GM21717 (cell line): ENCODE results near the gene ILF3.
"Not testable (repeated sequence)": the region's sequence is repeated elsewhere in the genome, so short reads cannot be mapped to it uniquely, and the experiment has no call there.

Experiments
- ATAC-seq: cut with Tn5 transposase; IDR thresholded peaks from one replicate; pipeline ENCODE4 v1.9.1; 2021; ENCODE audit warnings: mild to moderate bottlenecking, moderate library complexity; ENCODE audit not compliant: unreplicated experiment

ILF3 gene

DNA sequence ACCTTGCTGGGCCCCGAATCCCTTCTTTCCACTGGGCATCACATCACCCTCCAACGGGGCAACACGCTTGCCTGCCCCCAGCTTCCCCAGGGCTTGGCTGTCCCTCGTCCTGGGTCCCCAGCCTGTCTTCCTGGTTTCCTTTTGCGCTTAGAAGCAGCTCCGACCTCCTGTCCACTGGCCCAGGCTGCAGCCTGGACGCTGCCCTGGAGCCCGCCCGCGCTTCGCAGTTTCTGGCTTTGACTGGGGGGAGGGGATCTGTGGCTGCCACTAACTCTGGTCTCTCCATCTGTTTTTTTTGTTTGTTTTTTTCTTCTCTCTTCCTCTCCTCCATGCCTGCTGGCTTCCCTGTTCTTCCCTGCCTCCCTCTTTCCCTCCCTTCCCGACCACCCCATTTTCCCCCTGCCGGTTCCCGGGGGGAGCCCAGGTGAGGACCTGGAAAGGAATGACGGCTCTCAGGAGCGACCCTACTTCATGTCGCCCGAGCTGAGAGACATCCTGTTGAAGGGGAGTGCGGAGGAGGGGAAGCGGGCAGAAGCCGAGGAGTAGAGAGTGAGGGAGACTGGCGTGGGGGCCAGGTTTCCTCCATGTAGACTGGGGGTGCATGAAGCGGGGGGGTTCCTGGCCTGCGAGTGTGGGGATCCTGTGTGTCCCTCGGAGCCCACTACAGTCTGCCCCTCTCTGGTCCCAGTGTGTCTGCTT lies 11.5 kb upstream of the ILF3 start:
- ATAC-seq: no peak

DNA sequence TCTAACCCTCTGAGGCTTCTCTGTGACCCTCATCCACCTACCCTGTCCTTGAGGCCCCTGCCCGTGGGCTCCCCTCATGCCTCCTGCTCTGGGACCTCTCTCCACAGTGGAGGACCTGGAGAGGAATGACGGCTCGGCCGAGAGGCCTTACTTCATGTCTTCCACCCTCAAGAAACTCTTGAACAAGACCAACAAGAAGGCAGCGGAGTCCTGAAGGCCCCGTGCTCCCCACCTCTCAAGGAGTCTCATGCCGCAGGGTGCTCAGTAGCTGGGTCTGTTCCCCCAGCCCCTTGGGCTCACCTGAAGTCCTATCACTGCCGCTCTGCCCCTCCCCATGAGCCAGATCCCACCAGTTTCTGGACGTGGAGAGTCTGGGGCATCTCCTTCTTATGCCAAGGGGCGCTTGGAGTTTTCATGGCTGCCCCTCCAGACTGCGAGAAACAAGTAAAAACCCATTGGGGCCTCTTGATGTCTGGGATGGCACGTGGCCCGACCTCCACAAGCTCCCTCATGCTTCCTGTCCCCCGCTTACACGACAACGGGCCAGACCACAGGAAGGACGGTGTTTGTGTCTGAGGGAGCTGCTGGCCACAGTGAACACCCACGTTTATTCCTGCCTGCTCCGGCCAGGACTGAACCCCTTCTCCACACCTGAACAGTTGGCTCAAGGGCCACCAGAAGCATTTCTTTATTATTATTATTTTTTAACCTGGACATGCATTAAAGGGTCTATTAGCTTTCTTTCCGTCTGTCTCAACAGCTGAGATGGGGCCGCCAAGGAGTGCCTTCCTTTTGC lies 10.8 kb upstream of the ILF3 start:
- ATAC-seq: no peak

DNA sequence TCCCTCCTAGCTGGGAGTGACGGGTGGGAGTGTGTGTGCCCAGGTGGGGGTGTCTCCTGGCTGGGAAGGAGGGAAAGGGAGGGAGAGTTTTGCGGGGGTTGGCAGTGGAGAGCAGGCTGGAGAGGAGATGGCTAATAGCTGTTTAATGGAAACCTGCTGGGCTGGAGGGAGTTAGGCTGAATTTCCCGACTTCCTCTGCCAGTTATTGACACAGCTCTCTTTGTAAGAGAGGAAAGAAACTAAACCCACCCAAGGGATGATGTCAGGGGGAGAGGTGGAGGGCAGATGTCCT lies 10.2 kb upstream of the ILF3 start:
- ATAC-seq: no peak

DNA sequence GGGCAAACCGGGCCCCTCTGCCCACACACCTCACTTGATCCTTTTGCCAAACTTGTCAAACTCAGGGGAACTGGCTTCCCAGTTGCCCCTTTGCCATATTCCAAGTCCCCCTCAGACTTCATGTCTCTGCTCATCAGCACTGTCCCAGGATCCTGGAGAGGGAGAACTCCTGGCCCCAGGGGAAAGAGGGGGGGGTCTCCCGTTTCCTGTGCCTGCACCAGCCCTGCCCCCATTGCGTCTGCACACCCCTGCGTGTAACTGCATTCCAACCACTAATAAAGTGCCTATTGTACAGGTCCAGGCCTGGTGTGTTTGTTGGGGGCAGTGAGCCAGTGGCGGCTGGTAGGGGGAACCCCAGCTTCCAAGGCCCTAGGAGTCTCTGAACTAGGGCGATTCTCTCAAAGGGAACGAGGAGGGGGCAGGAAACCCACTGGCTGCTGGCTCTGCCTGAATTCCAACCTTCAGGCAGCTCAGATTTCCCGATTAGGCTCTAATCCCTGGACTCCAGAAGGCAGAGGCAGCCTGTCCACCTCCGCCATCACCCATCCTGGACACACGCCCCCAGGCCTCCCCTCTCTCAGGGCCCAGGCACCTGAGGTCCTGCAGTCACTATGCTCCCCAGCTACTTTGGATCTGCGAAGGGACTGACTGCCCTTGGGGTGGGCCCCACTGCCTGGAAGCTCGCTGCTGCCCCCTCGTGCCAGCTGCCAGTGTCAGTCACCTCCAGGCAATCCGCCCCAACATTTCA lies 9.7 kb upstream of the ILF3 start:
- no peak for ATAC-seq

DNA sequence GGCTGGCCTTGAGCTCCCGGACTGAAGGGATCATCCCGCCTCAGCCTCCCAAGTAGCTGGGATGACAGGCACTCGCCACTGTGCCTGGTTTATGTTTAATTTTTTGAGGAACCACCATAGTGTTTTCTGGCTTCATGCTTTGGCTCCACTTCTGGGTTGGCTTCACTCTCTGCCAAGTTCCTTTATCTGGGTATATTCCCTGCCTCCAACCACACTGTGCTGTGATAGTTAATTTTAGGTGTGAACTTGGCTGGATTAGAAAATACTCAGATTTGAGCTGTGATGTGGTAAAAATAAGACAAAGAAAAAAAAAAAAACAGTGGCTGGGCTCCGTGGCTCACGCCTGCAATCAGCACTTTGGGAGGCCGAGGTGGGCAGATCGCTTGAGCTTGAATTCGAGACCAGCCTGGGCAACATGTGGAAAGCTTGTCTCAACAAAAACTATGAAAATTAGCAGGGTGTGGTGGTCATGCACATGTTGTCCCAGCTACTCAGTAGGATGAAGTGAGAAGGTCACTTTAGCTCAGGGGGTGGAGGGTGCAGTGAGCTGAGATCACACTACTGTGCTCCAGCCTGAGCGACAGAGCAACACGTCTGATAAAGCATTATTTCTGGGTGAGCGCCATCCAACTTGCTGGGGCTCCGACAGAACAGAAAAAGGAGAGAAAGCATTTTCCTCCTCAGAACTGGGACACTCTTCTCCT lies 7.5 kb upstream of the ILF3 start:
- ATAC-seq: no peak

DNA sequence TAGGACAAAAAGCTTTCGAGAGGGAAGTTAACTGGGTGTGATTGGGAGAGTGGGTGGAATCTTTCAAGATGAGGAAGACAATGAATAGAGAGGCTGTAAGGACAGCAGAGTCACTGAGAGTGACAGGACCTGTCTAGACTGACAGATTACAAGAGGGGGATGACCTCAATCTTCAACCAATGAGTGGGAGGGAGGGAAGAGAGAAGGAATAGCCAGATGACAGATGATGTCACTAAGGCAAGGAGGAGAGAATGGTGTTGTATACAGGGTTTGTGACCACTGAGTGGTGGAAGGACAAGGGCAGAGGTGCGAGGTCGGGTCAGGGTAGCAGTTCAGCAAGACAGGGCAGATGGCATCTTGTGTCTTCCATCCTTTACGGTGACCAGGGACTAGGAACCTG lies 5.8 kb upstream of the ILF3 start:
- no peak for ATAC-seq

DNA sequence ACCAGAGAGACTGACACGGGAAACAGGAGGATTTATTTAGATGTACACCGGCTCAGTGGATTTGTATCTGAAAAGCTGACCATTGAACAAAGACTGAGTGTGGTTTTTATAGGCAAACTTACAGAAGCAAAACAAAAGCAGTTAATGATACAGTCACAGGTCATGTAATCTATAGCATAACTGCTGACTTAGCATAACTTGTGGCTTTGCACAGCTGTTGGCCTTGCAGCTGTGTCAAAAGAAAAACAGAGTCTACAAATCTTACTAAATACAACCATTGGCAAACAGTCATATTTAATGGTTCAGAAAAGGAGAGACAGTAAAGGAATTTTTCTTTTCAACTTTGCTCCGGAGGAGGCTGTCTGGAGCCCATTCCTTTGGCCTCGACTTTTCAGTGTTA lies 2.3 kb upstream of the ILF3 start:
- ATAC-seq: no peak

DNA sequence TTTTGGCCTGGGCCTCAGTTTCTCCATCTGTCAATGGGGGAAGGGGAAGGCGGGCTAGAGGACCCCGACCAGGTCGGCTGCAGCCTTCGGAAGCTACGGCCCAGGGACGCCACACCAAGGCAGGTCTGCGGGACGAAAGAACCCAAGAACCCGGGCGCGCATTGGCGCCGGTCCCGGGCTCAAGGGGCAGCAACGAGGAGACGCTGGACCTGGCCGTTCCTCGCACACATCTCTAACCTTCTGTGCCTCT lies 739 bp upstream of the ILF3 start:
- peak; percentile 16 for ATAC-seq

DNA sequence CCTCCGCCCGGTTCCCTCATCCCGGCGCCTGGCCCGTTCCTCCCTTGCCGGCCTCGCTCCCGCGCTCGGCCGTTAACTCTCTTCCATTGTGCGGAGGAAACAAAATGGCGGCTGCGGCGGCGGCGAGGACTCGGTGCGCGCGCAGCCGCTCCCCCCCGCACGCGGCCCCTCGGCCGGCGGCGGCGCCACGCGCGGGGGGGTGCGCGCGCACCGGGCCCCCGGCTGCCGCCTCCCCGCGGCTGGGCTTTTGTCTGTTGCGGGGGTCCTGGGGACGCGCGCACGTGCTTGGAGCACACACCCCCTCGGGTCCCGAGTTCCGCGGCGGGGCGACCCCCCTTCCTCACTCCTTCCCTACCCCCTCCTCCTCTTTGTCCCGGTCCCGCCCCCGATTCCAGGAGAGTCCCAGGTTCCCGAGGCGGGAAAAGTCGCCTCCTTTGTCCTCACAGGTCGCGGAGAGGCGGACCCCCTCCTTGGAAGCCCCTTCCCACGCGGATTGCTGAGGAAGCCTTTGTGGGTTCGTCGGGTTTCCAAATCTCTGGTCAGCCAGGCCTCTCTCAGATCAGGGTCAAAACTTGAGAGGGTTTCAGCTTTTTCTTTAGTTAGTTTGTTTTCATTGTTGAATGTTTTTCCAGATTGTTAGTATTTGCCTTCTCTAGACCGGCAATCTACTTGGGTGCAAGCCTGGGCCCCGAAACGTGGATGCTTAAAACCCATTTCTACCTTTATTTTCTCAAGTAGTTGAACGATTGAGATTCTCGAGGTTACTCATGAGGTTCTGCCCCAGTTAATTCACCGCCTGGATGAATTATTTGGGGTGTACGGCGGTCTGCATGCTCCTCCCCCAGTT lies 687 bp downstream of the ILF3 start:
- peak; percentile 13 for ATAC-seq

DNA sequence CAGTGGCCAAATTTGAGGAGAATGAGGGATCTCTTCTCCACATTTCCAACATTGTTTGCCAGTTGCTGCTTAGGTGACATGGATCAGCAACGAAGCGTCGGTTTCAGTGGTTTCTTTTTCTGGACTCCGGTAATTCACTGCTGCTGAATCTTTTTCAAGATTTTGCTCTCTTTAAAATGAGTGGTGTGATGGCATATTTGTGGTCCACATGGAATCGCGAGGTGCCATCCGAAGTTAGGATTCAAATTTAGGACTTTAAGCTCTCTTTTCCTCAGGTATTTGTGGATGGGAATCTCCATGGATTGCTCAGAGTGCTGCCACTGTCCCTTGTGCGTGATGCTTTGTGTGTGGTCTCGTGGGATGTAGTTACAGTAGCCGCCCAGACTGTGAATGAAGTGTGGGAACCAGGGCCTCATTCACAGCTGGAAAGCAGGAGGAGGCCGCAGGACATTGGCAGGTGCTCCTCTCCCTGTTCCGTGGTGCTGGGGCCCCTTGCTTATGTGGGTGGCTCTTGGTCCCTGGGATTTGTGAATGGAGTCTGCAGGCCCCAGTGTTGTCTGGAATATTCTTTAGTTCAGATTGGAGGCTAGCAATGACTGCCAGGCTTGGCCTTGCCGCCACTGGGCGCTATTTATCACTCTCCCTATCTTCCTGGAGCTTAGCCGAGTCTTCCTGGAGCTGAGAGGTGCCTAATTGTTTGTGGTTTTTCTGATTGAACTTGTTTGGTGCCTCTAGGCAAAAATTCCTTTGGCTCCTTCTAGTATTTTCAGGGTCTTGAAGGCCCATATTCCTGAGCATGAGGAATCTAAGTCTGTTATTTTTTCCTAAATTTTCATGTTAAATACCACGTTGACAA lies 1.5 kb downstream of the ILF3 start:
- ATAC-seq: no peak

DNA sequence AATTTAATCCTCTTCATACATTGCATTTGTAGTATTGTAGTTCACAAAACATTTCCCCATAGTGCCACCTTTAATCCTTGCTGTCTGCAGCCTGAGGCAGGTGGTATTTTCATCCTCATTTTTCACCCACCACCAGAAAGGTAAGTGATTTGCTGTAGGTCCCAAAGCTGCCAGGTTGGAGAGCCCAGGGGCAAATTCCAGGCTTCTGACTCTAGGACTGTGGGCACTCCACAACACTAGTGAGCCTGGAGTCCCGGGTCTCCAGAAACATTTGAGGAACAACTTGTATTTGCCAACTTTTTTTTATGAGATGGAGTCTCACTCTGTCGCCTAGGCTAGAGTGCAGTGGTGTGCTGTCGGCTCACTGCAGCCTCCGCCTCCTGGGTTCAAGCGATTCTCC lies 6.2 kb downstream of the ILF3 start:
- ATAC-seq: no peak

DNA sequence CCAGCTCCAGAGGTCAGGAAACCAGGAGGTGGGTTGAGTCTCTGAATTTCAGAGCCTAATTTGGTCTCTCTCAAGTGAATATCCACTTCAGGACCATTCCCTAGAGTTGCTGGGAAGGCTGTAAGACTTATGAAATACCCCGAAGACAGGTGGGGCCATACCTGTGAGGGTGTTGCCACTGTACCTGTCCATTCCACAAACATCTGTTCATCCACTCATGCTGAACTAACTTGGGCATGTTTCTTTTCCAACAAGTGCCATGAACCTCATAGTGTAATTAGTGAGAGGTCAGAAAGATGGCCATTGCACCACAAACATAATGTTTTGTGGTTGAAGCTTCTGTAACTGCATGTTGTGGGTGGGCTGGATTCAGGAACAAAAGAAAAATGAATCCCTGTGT lies 7.8 kb downstream of the ILF3 start:
- no peak for ATAC-seq

DNA sequence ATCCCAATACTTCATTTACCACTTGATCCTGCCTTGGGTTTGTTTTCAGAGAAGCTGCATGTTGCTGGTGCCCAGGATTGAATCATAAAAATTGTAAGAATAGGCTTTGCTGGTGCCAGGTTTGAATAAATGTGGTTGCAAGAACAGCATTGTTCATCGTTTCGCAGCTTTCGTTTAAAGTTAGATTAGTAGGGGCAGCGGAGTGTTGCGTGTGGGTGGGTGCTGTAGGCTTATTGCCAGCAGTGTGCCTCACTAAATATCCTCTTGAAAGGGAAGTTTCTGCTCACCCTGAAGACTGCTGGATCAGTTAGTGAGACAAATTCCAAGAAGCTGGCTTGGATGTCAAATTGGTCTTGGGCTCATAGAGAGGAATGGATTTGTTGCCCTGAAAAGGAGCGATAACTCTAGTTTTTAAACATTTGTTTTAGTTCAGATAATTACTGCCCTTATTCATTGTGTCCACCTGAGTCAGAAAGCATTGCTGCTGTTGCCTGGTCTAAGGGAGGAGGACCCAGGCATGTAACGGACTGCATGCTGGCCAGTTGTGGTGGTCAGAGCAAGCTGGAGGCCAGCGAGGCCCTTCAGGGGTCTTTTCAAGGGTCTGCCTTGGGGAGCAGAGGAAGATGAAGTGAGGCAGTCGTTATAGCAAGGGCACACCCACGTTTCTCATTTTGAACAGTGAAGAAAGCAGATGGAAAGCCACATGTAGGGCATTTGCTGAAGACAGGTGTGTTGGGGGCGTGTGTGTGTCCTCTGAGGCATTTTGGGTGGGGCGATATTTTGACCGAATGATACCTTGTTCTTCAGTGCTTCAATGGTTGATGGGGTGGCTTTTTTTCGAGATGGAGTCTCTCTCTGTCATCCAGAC lies 8.5 kb downstream of the ILF3 start:
- ATAC-seq: no peak

DNA sequence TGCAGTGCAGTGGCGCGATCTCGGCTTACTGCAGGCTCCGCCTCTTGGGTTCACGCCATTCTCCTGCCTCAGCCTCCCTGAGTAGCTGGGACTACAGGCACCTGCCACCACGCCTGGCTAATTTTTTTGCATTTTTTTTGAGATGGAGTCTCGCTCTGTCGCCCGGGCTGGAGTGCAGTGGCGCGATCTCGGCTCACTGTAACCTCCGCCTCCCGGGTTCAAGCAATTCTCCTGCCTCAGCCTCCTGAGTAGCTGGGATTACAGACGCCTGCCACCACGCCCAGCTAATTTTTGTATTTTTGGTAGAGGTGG lies 9.1 kb downstream of the ILF3 start:
- ATAC-seq: not testable (repeated sequence)

DNA sequence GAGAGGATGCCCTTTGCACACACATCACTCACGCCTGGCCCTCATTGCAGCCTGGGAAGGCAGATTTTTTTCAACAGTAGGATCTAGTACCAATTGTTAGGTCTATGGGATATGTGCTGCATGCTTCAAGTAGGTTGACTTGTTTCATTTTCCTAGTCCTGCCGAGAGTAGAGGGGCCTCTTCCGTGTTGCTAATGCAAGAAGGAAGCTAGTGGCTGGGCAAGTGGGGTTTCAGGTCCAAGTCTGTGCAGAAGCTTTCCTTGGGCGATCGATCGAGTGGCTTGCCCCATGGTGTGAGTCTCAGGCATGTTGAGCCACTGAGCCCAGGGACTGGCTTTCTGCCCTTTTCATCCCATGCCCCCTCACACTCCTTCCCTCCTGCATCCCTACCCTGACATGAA lies 13.7 kb downstream of the ILF3 start:
- ATAC-seq: no peak

DNA sequence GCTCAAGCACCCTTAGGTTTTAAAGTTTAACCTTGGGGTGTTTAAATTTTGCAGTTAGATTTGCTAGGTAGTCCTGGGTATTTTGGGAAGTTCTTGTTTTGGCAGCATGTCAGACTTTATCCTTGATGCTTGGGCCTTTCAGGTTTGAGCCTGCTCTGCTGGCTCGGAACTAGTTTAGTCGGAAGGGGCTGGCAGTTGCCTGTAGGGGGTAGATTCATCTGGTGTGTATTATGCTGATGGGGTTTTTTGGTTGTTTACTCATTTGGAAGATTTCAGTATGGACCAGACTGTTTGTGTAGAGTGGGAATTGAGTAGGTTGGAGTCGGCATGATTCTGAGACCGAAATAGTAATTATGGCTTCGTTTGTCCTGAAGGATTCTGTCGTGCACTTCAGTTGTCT lies 15.1 kb downstream of the ILF3 start:
- ATAC-seq: no peak

DNA sequence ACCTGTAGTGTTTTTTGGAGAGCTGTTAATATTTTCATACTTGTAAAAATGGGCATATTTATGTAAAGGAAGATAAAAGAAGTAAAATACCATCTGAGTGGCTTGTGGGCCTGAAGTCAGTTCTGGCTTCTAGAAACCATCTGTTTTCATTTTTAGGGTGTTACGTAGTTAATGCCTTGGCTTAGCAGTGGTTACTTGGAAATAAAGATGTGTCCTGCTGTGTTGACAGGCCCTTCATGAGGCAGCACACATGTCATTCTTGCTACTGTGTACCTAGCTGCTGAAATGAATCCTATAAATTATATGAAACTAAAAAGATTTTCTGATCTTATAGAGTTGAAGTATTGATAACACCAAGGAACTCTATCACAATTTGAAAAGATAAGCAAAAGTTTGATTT lies 16.0 kb downstream of the ILF3 start:
- ATAC-seq: no peak

DNA sequence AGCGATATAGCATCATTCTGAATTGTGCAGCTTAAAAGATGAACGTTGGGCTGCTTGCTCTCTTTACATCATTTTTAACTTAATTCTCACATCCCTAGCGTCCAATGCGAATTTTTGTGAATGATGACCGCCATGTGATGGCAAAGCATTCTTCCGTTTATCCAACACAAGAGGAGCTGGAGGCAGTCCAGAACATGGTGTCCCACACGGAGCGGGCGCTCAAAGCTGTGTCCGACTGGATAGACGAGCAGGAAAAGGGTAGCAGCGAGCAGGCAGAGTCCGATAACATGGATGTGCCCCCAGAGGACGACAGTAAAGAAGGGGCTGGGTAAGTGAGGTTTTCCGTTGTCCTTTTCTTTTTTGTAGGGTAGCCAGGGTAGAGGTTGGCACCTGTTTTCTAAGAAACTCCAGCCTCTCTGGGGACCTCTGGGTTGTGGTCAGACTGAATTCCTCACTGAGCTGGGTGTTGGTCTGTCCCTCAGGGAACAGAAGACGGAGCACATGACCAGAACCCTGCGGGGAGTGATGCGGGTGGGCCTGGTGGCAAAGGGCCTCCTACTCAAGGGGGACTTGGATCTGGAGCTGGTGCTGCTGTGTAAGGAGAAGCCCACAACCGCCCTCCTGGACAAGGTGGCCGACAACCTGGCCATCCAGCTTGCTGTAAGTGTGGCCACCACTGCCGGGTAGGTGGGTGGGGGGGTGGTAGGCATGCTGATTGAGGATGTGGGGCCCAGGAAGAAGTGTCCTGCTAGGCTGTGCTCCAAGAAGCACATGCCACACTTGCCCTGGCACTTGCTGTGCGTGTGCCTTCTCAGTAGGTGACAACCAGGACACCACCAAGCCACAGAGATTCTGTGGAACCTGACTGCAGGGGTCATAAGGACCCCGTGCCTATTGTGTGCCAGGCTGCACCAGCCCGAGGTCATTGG lies 17.0 kb downstream of the ILF3 start:
- ATAC-seq: no peak
